IMR-90 (cell line): ENCODE results near the gene MVP. TPM values are rescaled to one million over a fixed set of nuclear protein-coding genes. Genes with fewer than 3 reads are reported as not detected.

ENCODE experiments used
- ATAC-seq: fragments of 200-7000 bp; cut with Tn5 transposase; 2 replicates; pipeline ENCODE4 v1.9.1; 2020; ENCODE audit warnings: low read depth, mild to moderate bottlenecking, moderate library complexity
- BruUV-seq: library from RNA; stranded (reverse); fragments of 400-500 nt; replicated peaks from 2 replicates; lab custom pipeline; 2021; lab: Mats Ljungman, UMichigan
- CTCF ChIA-PET: fragments of 300-600 bp; formaldehyde crosslinking; extraction: SDS; loops from one replicate; lab custom pipeline; 2021; ENCODE audit warnings: antibody characterized with exemption; lab: Yijun Ruan, JAX
- POLR2A ChIA-PET: fragments of 300-600 bp; sonication (Branson Sonifier 250); formaldehyde crosslinking; loops from one replicate; lab custom pipeline; 2022; ENCODE audit warnings: antibody characterized with exemption; ENCODE audit not compliant: unreplicated experiment; lab: Charles Lee
- DNase-seq: peaks from one replicate; pipeline ENCODE4 v3.0.0; 2013
- H2AFZ ChIP-seq: replicated peaks from 2 replicates; pipeline ENCODE3; 2013; ENCODE audit warnings: low read length, mild to moderate bottlenecking; ENCODE audit not compliant: poor library complexity
- H2AK5ac ChIP-seq: 2 replicates; pipeline ENCODE4 v1.6.1; 2013; ENCODE audit warnings: low read depth, low read length, inconsistent platforms
- H2AK9ac ChIP-seq: replicated peaks from 2 replicates; pipeline ENCODE3; 2013; ENCODE audit warnings: mild to moderate bottlenecking, low read depth, low read length, moderate library complexity; ENCODE audit not compliant: poor library complexity
- H2BK120ac ChIP-seq: 2 replicates; pipeline ENCODE4 v1.6.1; 2013; ENCODE audit warnings: low read depth, low read length, inconsistent platforms
- H2BK15ac ChIP-seq: 3 replicates; pipeline ENCODE4 v1.6.1; 2013; ENCODE audit warnings: low read depth, low read length, inconsistent platforms
- H2BK20ac ChIP-seq: 2 replicates; pipeline ENCODE4 v1.6.1; 2013; ENCODE audit warnings: low read depth, mild to moderate bottlenecking, inconsistent platforms, low read length, moderate library complexity
- H2BK5ac ChIP-seq: 2 replicates; pipeline ENCODE4 v1.6.1; 2013; ENCODE audit warnings: mild to moderate bottlenecking, low read depth, low read length, inconsistent platforms; ENCODE audit not compliant: poor library complexity, severe bottlenecking
- H3K14ac ChIP-seq: replicated peaks from 2 replicates; pipeline ENCODE4 v1.6.1; 2013; ENCODE audit warnings: low read depth, low read length, inconsistent platforms
- H3K18ac ChIP-seq: 2 replicates; pipeline ENCODE4 v1.6.1; 2013; ENCODE audit warnings: low read depth, low read length, control low read depth
- H3K23ac ChIP-seq: 2 replicates; pipeline ENCODE4 v1.6.1; 2013; ENCODE audit warnings: low read depth, low read length, inconsistent platforms
- H3K27ac ChIP-seq: 2 replicates; pipeline ENCODE4 v1.5.1; 2013; ENCODE audit warnings: mild to moderate bottlenecking, control low read depth, low read length; ENCODE audit not compliant: insufficient read depth
- H3K27me3 ChIP-seq: 2 replicates; pipeline ENCODE4 v1.6.1; 2013; ENCODE audit warnings: low read length; ENCODE audit not compliant: control insufficient read depth, insufficient read depth
- H3K36me3 ChIP-seq: 2 replicates; pipeline ENCODE4 v1.6.1; 2013; ENCODE audit warnings: low read length, mixed read lengths; ENCODE audit not compliant: control insufficient read depth, insufficient read depth
- H3K4ac ChIP-seq: 2 replicates; pipeline ENCODE4 v1.6.1; 2013; ENCODE audit warnings: low read depth, low read length, inconsistent platforms
- H3K4me1 ChIP-seq: 2 replicates; pipeline ENCODE4 v1.6.1; 2013; ENCODE audit warnings: low read length, mixed read lengths; ENCODE audit not compliant: control insufficient read depth, insufficient read depth
- H3K4me2 ChIP-seq: 2 replicates; pipeline ENCODE4 v1.6.1; 2013; ENCODE audit warnings: low read depth, mild to moderate bottlenecking, control low read depth, low read length, moderate library complexity
- H3K4me3 ChIP-seq: 2 replicates; pipeline ENCODE4 v1.5.1; 2013; ENCODE audit warnings: low read depth, mild to moderate bottlenecking, control low read depth, low read length, moderate library complexity; ENCODE audit not compliant: insufficient read depth
- H3K56ac ChIP-seq: 2 replicates; pipeline ENCODE4 v1.6.1; 2013; ENCODE audit warnings: low read length, inconsistent platforms; ENCODE audit not compliant: insufficient read depth; ENCODE audit errors: extremely low read depth
- H3K79me1 ChIP-seq, 2 experiments: 2 replicates each; pipeline ENCODE4 v1.6.1; 2013; ENCODE audit warnings: low read length in 2 of 2, inconsistent platforms in 1 of 2, low read depth in 1 of 2
- H3K9ac ChIP-seq: 2 replicates; pipeline ENCODE4 v1.6.1; 2013; ENCODE audit warnings: low read depth, low read length, control low read depth
- H3K9me1 ChIP-seq: 2 replicates; pipeline ENCODE4 v1.6.1; 2013; ENCODE audit warnings: low read length, inconsistent platforms; ENCODE audit not compliant: insufficient read depth
- H3K9me3 ChIP-seq: 2 replicates; pipeline ENCODE4 v1.6.1; 2013; ENCODE audit warnings: low read length; ENCODE audit not compliant: control insufficient read depth, insufficient read depth
- H4K20me1 ChIP-seq: 2 replicates; pipeline ENCODE4 v1.6.1; 2013; ENCODE audit warnings: low read length, inconsistent platforms; ENCODE audit not compliant: insufficient read depth
- H4K5ac ChIP-seq: 2 replicates; pipeline ENCODE4 v1.6.1; 2013; ENCODE audit warnings: mild to moderate bottlenecking, low read depth, low read length, control low read depth
- H4K8ac ChIP-seq, 2 experiments: 2 replicates each; pipeline ENCODE4 v1.6.1; 2013; ENCODE audit warnings: low read depth in 2 of 2, low read length in 2 of 2, control low read depth in 1 of 2, inconsistent platforms in 1 of 2
- H4K91ac ChIP-seq: 2 replicates; pipeline ENCODE4 v1.6.1; 2013; ENCODE audit warnings: low read depth, low read length, inconsistent platforms; ENCODE audit not compliant: insufficient read depth
- BHLHE40 ChIP-seq: fragments of 150-350 bp; IDR thresholded peaks from 2 replicates; pipeline ENCODE4 v1.6.1; 2016; ENCODE audit warnings: mild to moderate bottlenecking, low read depth, low read length
- CEBPB ChIP-seq: IDR thresholded peaks from 2 replicates; pipeline ENCODE4 v1.6.1; 2012; ENCODE audit warnings: low read depth, low read length, improper control_type of control experiment
- CHD1 ChIP-seq: IDR thresholded peaks from 2 replicates; pipeline ENCODE4 v1.6.1; 2012; ENCODE audit warnings: low read depth, low read length, improper control_type of control experiment
- CTCF ChIP-seq: conservative IDR thresholded peaks from 2 replicates; pipeline ENCODE4 v1.5.1; 2012; ENCODE audit warnings: mild to moderate bottlenecking, low read depth, low read length, improper control_type of control experiment
- FOS ChIP-seq: fragments of 150-350 bp; IDR thresholded peaks from 2 replicates; pipeline ENCODE4 v1.6.1; 2016; ENCODE audit warnings: low read depth, low read length
- MAZ ChIP-seq: IDR thresholded peaks from 2 replicates; pipeline ENCODE4 v1.6.1; 2012; ENCODE audit warnings: low read depth, mild to moderate bottlenecking, low read length, improper control_type of control experiment, moderate library complexity, borderline replicate concordance
- MXI1 ChIP-seq: IDR thresholded peaks from 2 replicates; pipeline ENCODE4 v1.6.1; 2012; ENCODE audit warnings: low read depth, mild to moderate bottlenecking, low read length, moderate library complexity, borderline replicate concordance
- NFE2L2 ChIP-seq: fragments of 150-350 bp; IDR thresholded peaks from 2 replicates; pipeline ENCODE4 v1.6.1; 2016; ENCODE audit warnings: low read depth, mild to moderate bottlenecking, low read length
- POLR2A ChIP-seq: IDR thresholded peaks from 2 replicates; pipeline ENCODE4 v1.6.1; 2012; ENCODE audit warnings: mild to moderate bottlenecking, low read depth, low read length
- RAD21 ChIP-seq: IDR thresholded peaks from 2 replicates; pipeline ENCODE4 v1.6.1; 2012; ENCODE audit warnings: low read length, improper control_type of control experiment
- RCOR1 ChIP-seq: IDR thresholded peaks from 2 replicates; pipeline ENCODE4 v1.6.1; 2012; ENCODE audit warnings: mild to moderate bottlenecking, low read length, improper control_type of control experiment; ENCODE audit not compliant: insufficient replicate concordance
- RFX5 ChIP-seq: IDR thresholded peaks from 2 replicates; pipeline ENCODE4 v1.8.0; 2012; ENCODE audit warnings: low read depth, mild to moderate bottlenecking, low read length, moderate library complexity
- SMC3 ChIP-seq: fragments of 150-350 bp; IDR thresholded peaks from 2 replicates; pipeline ENCODE4 v1.6.1; 2016; ENCODE audit warnings: low read depth, mild to moderate bottlenecking, antibody characterized with exemption, low read length, moderate library complexity
- USF2 ChIP-seq: fragments of 150-350 bp; IDR thresholded peaks from 2 replicates; pipeline ENCODE4 v1.6.1; 2017; ENCODE audit warnings: mild to moderate bottlenecking, antibody characterized with exemption, low read length, low read depth
- WGBS, 2 experiments: methylation state at CpG; one replicate each; pipeline versions ENCODE4 v1.1.5 to v1.1.7; 2013; ENCODE audit warnings: missing lambda C conversion rate in 2 of 2; ENCODE audit not compliant: insufficient read length in 1 of 2; ENCODE audit errors: extremely low coverage in 2 of 2; 5-methylcytosine and 5-hydroxymethylcytosine counted together
- dilution Hi-C: fragments of 300-500 bp; cut with HindIII; formaldehyde crosslinking; loops from one replicate; pipeline ENCODE4 v1.14.3; 2018; ENCODE audit warnings: low sequenced_read_pairs; ENCODE audit not compliant: unreplicated experiment
- in situ Hi-C: fragments of 300-500 bp; cut with MboI; formaldehyde crosslinking; loops from 3 replicates; pipeline ENCODE4 v1.14.3; 2019; ENCODE audit warnings: low sequenced_read_pairs, inconsistent platforms, mixed read lengths
- intact Hi-C: fragments of 100-400 bp; cut with micrococcal nuclease; formaldehyde crosslinking; loops from 2 replicates; pipeline ENCODE4 v1.10.0; 2022
- polyA plus RNA-seq, 3 experiments: library from polyadenylated mRNA; depleted of rRNA; stranded (reverse); fragments of >200 nt; gene quantifications; 2 replicates each; pipeline ENCODE4 v1.2.3, GENCODE V29; 2012; ENCODE audit warnings: low replicate concordance in 1 of 3
- total RNA-seq: library from RNA; depleted of rRNA; stranded (reverse); fragments of >200 nt; gene quantifications from 2 replicates; pipeline ENCODE4 v1.2.3, GENCODE V29; 2012
- TF ChIP-seq, protein P1 (sequence below): fragments of 150-350 bp; IDR thresholded peaks from 2 replicates; pipeline ENCODE4 v1.6.1; 2016; ENCODE audit warnings: low read depth, mild to moderate bottlenecking, low read length, moderate library complexity, borderline replicate concordance

The MVP gene
- total and polyA plus RNA-seq, 2 of the 4 experiments (the other 2 are of a cell fraction), result 204 to 319 TPM

GRCh38 chr16:29894352-29894751 is 74.1 kb downstream of the MVP start:
- H4K20me1 ChIP-seq, result 0 out of 2 replicates have a peak, but pooled peaks cover 2% of the 10 kb centered on the region
- peaks cover 2% of the 10 kb centered on the region; the same call in 1 of the 2 replicates for H3K4me1 ChIP-seq
- in situ Hi-C loops (no loop called here), dilution Hi-C loops (no loop called here), intact Hi-C loops (no loop called here)
- no peak overlapping the region for H2AK9ac ChIP-seq
- no peak overlapping the region for H3K23ac ChIP-seq
- H3K27ac ChIP-seq, result no peak overlapping the region
- peaks cover 5% of the 10 kb centered on the region; the same call in 1 of the 2 replicates for H3K27me3 ChIP-seq
- H4K5ac ChIP-seq, result no peak overlapping the region
- no peak overlapping the region for H2BK20ac ChIP-seq
- no peak overlapping the region for H2AK5ac ChIP-seq
- ATAC-seq, result no peak
- H3K79me1 ChIP-seq, result no peaks in the 10 kb centered on the region
- no peak overlapping the region for H2AFZ ChIP-seq
- no peak for DNase-seq
- no peak overlapping the region for H2BK120ac ChIP-seq
- H3K9ac ChIP-seq, result no peak overlapping the region
- H3K36me3 ChIP-seq, result 0 out of 2 replicates have a peak, but pooled peaks cover 2% of the 10 kb centered on the region
- H3K18ac ChIP-seq, result no peak overlapping the region
- POLR2A ChIA-PET, result no interaction called here
- no peak overlapping the region for H4K8ac ChIP-seq
- H2BK5ac ChIP-seq, result no peak overlapping the region
- CTCF ChIA-PET, result no interaction called here
- H4K91ac ChIP-seq, result no peak overlapping the region
- no peak overlapping the region for H3K4ac ChIP-seq
- no peak overlapping the region for H3K14ac ChIP-seq
- H3K4me2 ChIP-seq, result no peak overlapping the region
- no peak overlapping the region for H3K56ac ChIP-seq
- TF ChIP-seq SMC3, result no peak
- no peak for TF ChIP-seq POLR2A
- TF ChIP-seq MXI1, result no peak
- TF ChIP-seq FOS, result no peak
- no peak for TF ChIP-seq CEBPB
- no peak for TF ChIP-seq CHD1
- TF ChIP-seq BHLHE40, result no peak
- no peak for TF ChIP-seq CTCF
- no peak for TF ChIP-seq NFE2L2
- TF ChIP-seq RAD21, result no peak
- no peak for TF ChIP-seq RCOR1
- TF ChIP-seq, protein P1, sequence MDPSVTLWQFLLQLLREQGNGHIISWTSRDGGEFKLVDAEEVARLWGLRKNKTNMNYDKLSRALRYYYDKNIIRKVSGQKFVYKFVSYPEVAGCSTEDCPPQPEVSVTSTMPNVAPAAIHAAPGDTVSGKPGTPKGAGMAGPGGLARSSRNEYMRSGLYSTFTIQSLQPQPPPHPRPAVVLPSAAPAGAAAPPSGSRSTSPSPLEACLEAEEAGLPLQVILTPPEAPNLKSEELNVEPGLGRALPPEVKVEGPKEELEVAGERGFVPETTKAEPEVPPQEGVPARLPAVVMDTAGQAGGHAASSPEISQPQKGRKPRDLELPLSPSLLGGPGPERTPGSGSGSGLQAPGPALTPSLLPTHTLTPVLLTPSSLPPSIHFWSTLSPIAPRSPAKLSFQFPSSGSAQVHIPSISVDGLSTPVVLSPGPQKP, result no peak
- TF ChIP-seq RFX5, result no peak
- TF ChIP-seq USF2, result no peak
- TF ChIP-seq MAZ, result no peak
- no peaks in the 10 kb centered on the region; the same call in 1 of the 2 replicates for H3K9me1 ChIP-seq
- no TSS peak for BruUV-seq
- WGBS, 2 experiments, result 75% methylated on average over 2 of the region's 4 CpGs; no CpG with 5 or more reads in 1 of the 2 experiments
- H3K4me3 ChIP-seq, result no peak overlapping the region
- H3K9me3 ChIP-seq, result no peaks in the 10 kb centered on the region
- H2BK15ac ChIP-seq, result no peak overlapping the region
